ENCODE measurements around the gene ZAP70. TPM values are rescaled to one million over a fixed set of nuclear protein-coding genes. Genes with fewer than 3 reads are reported as not detected.
"Not testable (repeated sequence)": the region's sequence is repeated elsewhere in the genome, so short reads cannot be mapped to it uniquely, and the experiment has no call there.

The ZAP70 gene
- 0.33 and 2.5 TPM in 2 replicates for total RNA-seq (2014; rRNA removed; shearing (Covaris generic))

GRCh38 chr2:97713296-97714083 lies at the start of gene ZAP70:
ZAP70 (plus strand) TSS chr2:97713576; CDS start chr2:97724037, 10,461 bp downstream.
- no peaks in the 10 kb centered on the region for H3K36me3 ChIP-seq (replicated peaks; ENCODE audit: control insufficient read depth, insufficient read depth, low read length)
- peak; percentile 44 for DNase-seq
- no peak within 1 kb of the TSS for H3K4me3 ChIP-seq (ENCODE audit: insufficient read depth, low read depth, low read length)
- no peaks in the 10 kb centered on the region for H3K27me3 ChIP-seq (ENCODE audit: control insufficient read depth, insufficient read depth, low read length)

- peak overlapping the region; percentile 74 for H3K4me3 ChIP-seq (ENCODE audit: insufficient read depth, low read depth, low read length)
- no peaks in the 10 kb centered on the region for H3K27me3 ChIP-seq (ENCODE audit: control insufficient read depth, insufficient read depth, low read length)
- peak; percentile 93 for DNase-seq
Measured at GRCh38 chr2:97663626-97663961, 49.8 kb upstream of the ZAP70 start.

GRCh38 chr2:97663962-97664635 lies 49.3 kb upstream of the ZAP70 start, which contains the start of gene ACTR1B:
ACTR1B (minus strand) TSS chr2:97664044; CDS start chr2:97663890, 154 bp downstream.
- no peaks in the 10 kb centered on the region; the same call in 1 of the 2 replicates for H3K36me3 ChIP-seq (replicated peaks; ENCODE audit: control insufficient read depth, insufficient read depth, low read length)
- peak; percentile 99 for DNase-seq
- H3K27me3 ChIP-seq (ENCODE audit: control insufficient read depth, insufficient read depth, low read length), result no peaks in the 10 kb centered on the region
- H3K4me3 ChIP-seq (ENCODE audit: insufficient read depth, low read depth, low read length), result peak within 1 kb of the TSS; percentile 74

More at GRCh38 chr2:97663626-97663961, 49.8 kb upstream of the ZAP70 start:
- H3K36me3 ChIP-seq (replicated peaks; ENCODE audit: control insufficient read depth, insufficient read depth, low read length), result no peaks in the 10 kb centered on the region; the same call in 1 of the 2 replicates

GRCh38 chr2:97664636-97664970 lies 48.8 kb upstream of the ZAP70 start:
- H3K4me3 ChIP-seq (ENCODE audit: insufficient read depth, low read depth, low read length), result peak overlapping the region; percentile 60
- DNase-seq, result no peak
- no peaks in the 10 kb centered on the region for H3K27me3 ChIP-seq (ENCODE audit: control insufficient read depth, insufficient read depth, low read length)
- H3K36me3 ChIP-seq (replicated peaks; ENCODE audit: control insufficient read depth, insufficient read depth, low read length), result no peaks in the 10 kb centered on the region; the same call in 1 of the 2 replicates

GRCh38 chr2:97669448-97669847 lies 43.9 kb upstream of the ZAP70 start, which contains the start of gene C2orf92:
C2orf92 (plus strand) TSS chr2:97669713; CDS start chr2:97669789, 76 bp downstream.
- H3K36me3 ChIP-seq (replicated peaks; ENCODE audit: control insufficient read depth, insufficient read depth, low read length), result no peaks in the 10 kb centered on the region
- no peak within 1 kb of the TSS for H3K4me3 ChIP-seq (ENCODE audit: insufficient read depth, low read depth, low read length)
- no peaks in the 10 kb centered on the region for H3K27me3 ChIP-seq (ENCODE audit: control insufficient read depth, insufficient read depth, low read length)
- DNase-seq, result no peak

GRCh38 chr2:97670471-97670870 lies 42.9 kb upstream of the ZAP70 start:
- H3K27me3 ChIP-seq (ENCODE audit: control insufficient read depth, insufficient read depth, low read length), result no peaks in the 10 kb centered on the region
- H3K4me3 ChIP-seq (ENCODE audit: insufficient read depth, low read depth, low read length), result no peak overlapping the region
- DNase-seq, result no peak
- no peaks in the 10 kb centered on the region for H3K36me3 ChIP-seq (replicated peaks; ENCODE audit: control insufficient read depth, insufficient read depth, low read length)

- DNase-seq, result no peak
- no peaks in the 10 kb centered on the region for H3K36me3 ChIP-seq (replicated peaks; ENCODE audit: control insufficient read depth, insufficient read depth, low read length)
- no peak overlapping the region for H3K4me3 ChIP-seq (ENCODE audit: insufficient read depth, low read depth, low read length)
- no peaks in the 10 kb centered on the region for H3K27me3 ChIP-seq (ENCODE audit: control insufficient read depth, insufficient read depth, low read length)
Measured at GRCh38 chr2:97671526-97671925, 41.9 kb upstream of the ZAP70 start.

GRCh38 chr2:97672606-97673140 lies 40.7 kb upstream of the ZAP70 start:
- not testable (repeated sequence) for H3K27me3 ChIP-seq (ENCODE audit: control insufficient read depth, insufficient read depth, low read length); H3K4me3 ChIP-seq (ENCODE audit: insufficient read depth, low read depth, low read length); DNase-seq; H3K36me3 ChIP-seq (replicated peaks; ENCODE audit: control insufficient read depth, insufficient read depth, low read length)

- no peak overlapping the region for H3K4me3 ChIP-seq (ENCODE audit: insufficient read depth, low read depth, low read length)
- H3K27me3 ChIP-seq (ENCODE audit: control insufficient read depth, insufficient read depth, low read length), result no peaks in the 10 kb centered on the region
- H3K36me3 ChIP-seq (replicated peaks; ENCODE audit: control insufficient read depth, insufficient read depth, low read length), result no peaks in the 10 kb centered on the region
- DNase-seq, result no peak
Measured at GRCh38 chr2:97673182-97673914, 40.0 kb upstream of the ZAP70 start.

- no peak for DNase-seq
- Histone ChIP-seq H3K27me3 (ENCODE audit: control insufficient read depth, insufficient read depth, low read length) (no peaks in the 10 kb centered on the region), H3K4me3 (ENCODE audit: insufficient read depth, low read depth, low read length) (no peak overlapping the region), H3K36me3 (replicated peaks; ENCODE audit: control insufficient read depth, insufficient read depth, low read length) (no peaks in the 10 kb centered on the region)
Measured at GRCh38 chr2:97673915-97674283, 39.5 kb upstream of the ZAP70 start.

GRCh38 chr2:97675430-97676113 lies 37.8 kb upstream of the ZAP70 start:
- H3K36me3 ChIP-seq (replicated peaks; ENCODE audit: control insufficient read depth, insufficient read depth, low read length), result no peaks in the 10 kb centered on the region
- DNase-seq, result no peak
- H3K27me3 ChIP-seq (ENCODE audit: control insufficient read depth, insufficient read depth, low read length), result no peaks in the 10 kb centered on the region
- H3K4me3 ChIP-seq (ENCODE audit: insufficient read depth, low read depth, low read length), result no peak overlapping the region

GRCh38 chr2:97676620-97677019 lies 36.8 kb upstream of the ZAP70 start:
- Histone ChIP-seq H3K27me3 (ENCODE audit: control insufficient read depth, insufficient read depth, low read length) (no peaks in the 10 kb centered on the region), H3K4me3 (ENCODE audit: insufficient read depth, low read depth, low read length) (no peak overlapping the region), H3K36me3 (replicated peaks; ENCODE audit: control insufficient read depth, insufficient read depth, low read length) (no peaks in the 10 kb centered on the region)
- no peak for DNase-seq

- DNase-seq, result no peak
- Histone ChIP-seq H3K4me3 (ENCODE audit: insufficient read depth, low read depth, low read length) (no peak overlapping the region), H3K36me3 (replicated peaks; ENCODE audit: control insufficient read depth, insufficient read depth, low read length) (no peaks in the 10 kb centered on the region), H3K27me3 (ENCODE audit: control insufficient read depth, insufficient read depth, low read length) (no peaks in the 10 kb centered on the region)
Measured at GRCh38 chr2:97677480-97677879, 35.9 kb upstream of the ZAP70 start.

GRCh38 chr2:97678298-97678697 lies 35.1 kb upstream of the ZAP70 start:
- no peak overlapping the region for H3K4me3 ChIP-seq (ENCODE audit: insufficient read depth, low read depth, low read length)
- no peak for DNase-seq
- H3K36me3 ChIP-seq (replicated peaks; ENCODE audit: control insufficient read depth, insufficient read depth, low read length), result no peaks in the 10 kb centered on the region
- H3K27me3 ChIP-seq (ENCODE audit: control insufficient read depth, insufficient read depth, low read length), result no peaks in the 10 kb centered on the region

Measured in H7 (cell line).